ENCODE data around the gene CLCN7. TPM values are rescaled to one million over a fixed set of nuclear protein-coding genes. Genes with fewer than 3 reads are reported as not detected.

CLCN7 gene
- total RNA-seq, 1 donor from 2014 or later = 116 TPM

DNA sequence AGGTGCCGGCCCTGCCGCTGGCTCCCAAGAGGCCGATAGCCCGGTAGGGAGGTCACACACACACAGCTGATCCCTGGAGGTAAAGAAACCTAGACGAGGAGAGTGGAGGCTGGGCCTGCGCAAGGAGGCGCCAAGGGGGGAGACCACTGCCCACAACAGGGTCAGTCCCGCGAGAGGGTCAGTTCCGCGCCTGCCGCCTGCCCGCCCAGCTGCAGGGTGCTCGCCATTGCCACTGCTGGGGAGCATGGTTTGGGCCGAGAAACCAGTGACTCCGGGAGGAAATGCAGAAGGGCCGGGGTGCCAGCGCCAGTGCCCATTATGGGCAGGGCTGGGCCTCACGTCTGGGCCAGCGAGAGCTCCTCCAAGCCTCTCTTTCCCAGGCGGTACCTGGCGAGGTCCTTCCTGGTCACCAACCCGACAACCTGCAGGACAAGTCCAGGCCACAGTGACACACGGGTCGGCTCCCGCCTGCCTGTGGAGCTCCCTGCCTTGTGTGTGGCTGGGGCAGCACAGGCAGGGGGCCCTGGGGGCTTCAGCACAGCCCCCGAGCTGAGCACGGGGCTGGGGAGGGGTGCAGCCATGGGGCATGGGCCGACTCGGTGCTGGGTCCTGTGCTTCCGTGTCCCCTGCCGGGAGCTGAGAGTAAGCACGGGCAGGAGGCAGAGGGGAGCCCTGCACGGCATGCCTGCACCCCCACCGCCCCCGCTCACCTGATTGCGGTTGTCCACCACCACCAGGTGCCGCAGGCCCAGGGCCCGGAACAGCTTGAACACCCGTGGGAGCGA, 28.3 kb downstream of the CLCN7 start:
- no peak for DNase-seq (ENCODE audit: low read depth)
- Histone ChIP-seq H3K4me3 (ENCODE audit: low read depth, low read length) (no peak overlapping the region), H3K27me3 (ENCODE audit: control insufficient read depth, insufficient read depth, low read length) (no peaks in the 10 kb centered on the region), H3K36me3 (ENCODE audit: control insufficient read depth, insufficient read depth, low read length) (no peaks in the 10 kb centered on the region)
- TF ChIP-seq, protein P1, sequence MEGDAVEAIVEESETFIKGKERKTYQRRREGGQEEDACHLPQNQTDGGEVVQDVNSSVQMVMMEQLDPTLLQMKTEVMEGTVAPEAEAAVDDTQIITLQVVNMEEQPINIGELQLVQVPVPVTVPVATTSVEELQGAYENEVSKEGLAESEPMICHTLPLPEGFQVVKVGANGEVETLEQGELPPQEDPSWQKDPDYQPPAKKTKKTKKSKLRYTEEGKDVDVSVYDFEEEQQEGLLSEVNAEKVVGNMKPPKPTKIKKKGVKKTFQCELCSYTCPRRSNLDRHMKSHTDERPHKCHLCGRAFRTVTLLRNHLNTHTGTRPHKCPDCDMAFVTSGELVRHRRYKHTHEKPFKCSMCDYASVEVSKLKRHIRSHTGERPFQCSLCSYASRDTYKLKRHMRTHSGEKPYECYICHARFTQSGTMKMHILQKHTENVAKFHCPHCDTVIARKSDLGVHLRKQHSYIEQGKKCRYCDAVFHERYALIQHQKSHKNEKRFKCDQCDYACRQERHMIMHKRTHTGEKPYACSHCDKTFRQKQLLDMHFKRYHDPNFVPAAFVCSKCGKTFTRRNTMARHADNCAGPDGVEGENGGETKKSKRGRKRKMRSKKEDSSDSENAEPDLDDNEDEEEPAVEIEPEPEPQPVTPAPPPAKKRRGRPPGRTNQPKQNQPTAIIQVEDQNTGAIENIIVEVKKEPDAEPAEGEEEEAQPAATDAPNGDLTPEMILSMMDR (IDR thresholded peaks at IDR 0.05; ENCODE audit: insufficient read depth, low read length, poor library complexity, severe bottlenecking) = no peak

DNA sequence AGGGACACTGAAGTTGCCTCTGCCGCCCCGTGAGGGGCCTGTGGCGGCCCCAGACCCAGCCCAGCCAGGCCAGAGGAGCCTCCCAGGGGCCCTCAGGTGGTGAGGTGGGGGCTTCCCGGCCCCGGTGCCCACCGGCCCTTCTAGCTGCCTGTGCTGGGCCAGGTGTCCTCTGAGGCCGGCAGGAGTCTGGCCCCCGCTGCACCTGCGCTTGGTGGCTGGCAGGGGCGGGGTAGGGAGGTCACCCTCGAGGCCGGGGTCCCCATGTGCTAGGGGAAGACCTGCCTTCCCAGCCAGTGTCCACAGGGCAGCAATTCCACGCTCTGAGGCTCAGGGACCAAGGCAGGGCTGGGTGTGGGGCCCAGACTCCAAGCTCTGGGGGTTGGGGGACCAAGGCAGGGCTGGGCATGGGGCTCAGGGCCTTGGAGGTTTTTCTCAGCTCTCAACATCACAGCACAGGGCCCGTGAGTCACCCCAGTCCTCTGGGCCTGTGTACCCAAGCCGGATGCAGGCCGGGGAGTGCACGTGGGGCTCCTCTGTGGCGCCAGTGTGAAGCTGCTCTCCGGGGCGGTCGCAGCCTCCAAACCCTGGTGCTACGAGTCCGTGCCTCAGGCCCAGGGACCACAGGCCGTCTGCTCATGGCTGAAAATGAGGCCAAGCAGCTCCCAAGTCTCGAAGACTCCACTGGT, 29.2 kb downstream of the CLCN7 start:
- no peak for DNase-seq (ENCODE audit: low read depth)
- Histone ChIP-seq H3K36me3 (ENCODE audit: control insufficient read depth, insufficient read depth, low read length) (no peaks in the 10 kb centered on the region), H3K4me3 (ENCODE audit: low read depth, low read length) (no peak overlapping the region), H3K27me3 (ENCODE audit: control insufficient read depth, insufficient read depth, low read length) (no peaks in the 10 kb centered on the region)
- TF ChIP-seq, protein P1 (IDR thresholded peaks at IDR 0.05; ENCODE audit: insufficient read depth, low read length, poor library complexity, severe bottlenecking) = no peak

GRCh38 chr16:1444730-1445517, 29.9 kb downstream of the CLCN7 start:
- no peaks in the 10 kb centered on the region for H3K36me3 ChIP-seq (ENCODE audit: control insufficient read depth, insufficient read depth, low read length)
- no peaks in the 10 kb centered on the region for H3K27me3 ChIP-seq (ENCODE audit: control insufficient read depth, insufficient read depth, low read length)
- H3K4me3 ChIP-seq (ENCODE audit: low read depth, low read length) = no peak overlapping the region
- DNase-seq (ENCODE audit: low read depth) = no peak
- TF ChIP-seq, protein P1 (IDR thresholded peaks at IDR 0.05; ENCODE audit: insufficient read depth, low read length, poor library complexity, severe bottlenecking) = no peak

DNA sequence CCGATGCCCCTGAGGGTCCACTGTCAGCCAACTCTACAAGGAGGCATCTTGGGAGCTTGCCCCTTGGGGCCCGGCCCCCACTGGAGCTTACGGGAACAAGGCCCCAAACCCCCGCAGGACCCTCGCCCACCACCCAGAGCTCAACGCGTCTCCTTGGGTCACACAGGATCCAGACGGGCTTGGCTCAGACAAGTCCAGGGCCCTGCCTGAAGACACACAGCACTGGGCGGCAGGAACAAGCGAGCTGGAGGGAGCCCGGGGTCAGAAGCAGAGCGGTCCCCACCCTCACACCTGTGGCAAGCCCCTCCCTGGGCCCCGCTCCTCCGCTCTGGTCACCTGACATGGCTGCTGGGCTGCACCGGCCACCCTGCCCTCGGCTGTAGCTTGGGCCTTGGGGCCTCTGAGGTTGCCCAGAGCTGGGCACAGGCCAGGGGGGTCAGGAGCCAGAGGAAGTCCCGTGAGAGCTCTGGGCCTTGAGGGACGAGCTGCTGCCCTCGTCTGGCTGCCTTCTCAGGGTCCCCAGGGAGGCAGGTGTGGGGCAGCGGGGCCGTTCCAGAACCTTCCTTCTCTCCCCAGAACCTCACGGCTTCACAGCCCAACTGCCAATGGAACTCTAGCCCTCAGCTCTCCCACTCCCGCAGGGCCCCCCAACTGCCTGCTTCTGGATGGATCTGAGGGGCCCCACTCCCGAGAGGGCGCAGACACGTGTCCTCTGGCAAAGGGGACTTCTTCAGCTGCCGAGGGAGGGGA, 30.7 kb downstream of the CLCN7 start, which contains the start of gene CCDC154:
TSS of gene CCDC154 (minus strand) at position 577 of the 750 bp plus-strand sequence. CDS start at position 343, 234 bp downstream.
- TF ChIP-seq, protein P1 (IDR thresholded peaks at IDR 0.05; ENCODE audit: insufficient read depth, low read length, poor library complexity, severe bottlenecking) = no peak
- Histone ChIP-seq H3K27me3 (ENCODE audit: control insufficient read depth, insufficient read depth, low read length) (no peaks in the 10 kb centered on the region), H3K36me3 (ENCODE audit: control insufficient read depth, insufficient read depth, low read length) (no peaks in the 10 kb centered on the region), H3K4me3 (ENCODE audit: low read depth, low read length) (no peak within 1 kb of the TSS)
- no peak for DNase-seq (ENCODE audit: low read depth)

- TF ChIP-seq, protein P1 (IDR thresholded peaks at IDR 0.05; ENCODE audit: insufficient read depth, low read length, poor library complexity, severe bottlenecking) = no peak
- no peak for DNase-seq (ENCODE audit: low read depth)
- H3K27me3 ChIP-seq (ENCODE audit: control insufficient read depth, insufficient read depth, low read length) = no peaks in the 10 kb centered on the region
- no peak overlapping the region for H3K4me3 ChIP-seq (ENCODE audit: low read depth, low read length)
- H3K36me3 ChIP-seq (ENCODE audit: control insufficient read depth, insufficient read depth, low read length) = no peaks in the 10 kb centered on the region
These were observed 31.3 kb downstream of the CLCN7 start for GRCh38 chr16:1443403-1443973.

All from kidney epithelial cell (primary cell).